ENCODE results near the gene COL26A1.
A peak's percentile ranks its signal among the peaks of the same experiment; 100 is the strongest.

Gene COL26A1

GRCh38 chr7:101373812-101374614 lies 11.3 kb downstream of the COL26A1 start:
- peak; percentile 9 for DNase-seq

DNA sequence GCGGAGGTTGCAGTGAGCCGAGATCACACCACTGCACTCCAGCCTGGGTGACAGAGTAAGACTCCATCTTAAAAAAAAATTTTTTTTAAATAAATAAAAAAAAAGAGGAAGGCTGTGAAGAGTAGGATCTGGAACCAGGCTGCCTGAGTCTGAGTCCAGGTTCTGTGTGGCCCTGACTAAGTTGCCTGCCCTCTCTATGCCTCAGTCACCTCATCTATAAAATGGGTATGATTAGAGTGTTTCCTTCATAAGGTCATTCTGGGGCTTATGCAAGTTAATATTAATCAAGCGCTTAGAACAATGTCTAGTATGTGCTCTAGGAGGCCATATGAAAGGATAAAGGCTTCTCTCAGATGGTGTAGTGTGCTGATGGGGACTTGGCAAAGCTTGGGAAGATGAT lies 12.3 kb downstream of the COL26A1 start:
- DNase-seq, result no peak

GRCh38 chr7:101376601-101377000 lies 13.9 kb downstream of the COL26A1 start:
- DNase-seq, result no peak

GRCh38 chr7:101377189-101377736 lies 14.6 kb downstream of the COL26A1 start:
- no peak for DNase-seq

DNA sequence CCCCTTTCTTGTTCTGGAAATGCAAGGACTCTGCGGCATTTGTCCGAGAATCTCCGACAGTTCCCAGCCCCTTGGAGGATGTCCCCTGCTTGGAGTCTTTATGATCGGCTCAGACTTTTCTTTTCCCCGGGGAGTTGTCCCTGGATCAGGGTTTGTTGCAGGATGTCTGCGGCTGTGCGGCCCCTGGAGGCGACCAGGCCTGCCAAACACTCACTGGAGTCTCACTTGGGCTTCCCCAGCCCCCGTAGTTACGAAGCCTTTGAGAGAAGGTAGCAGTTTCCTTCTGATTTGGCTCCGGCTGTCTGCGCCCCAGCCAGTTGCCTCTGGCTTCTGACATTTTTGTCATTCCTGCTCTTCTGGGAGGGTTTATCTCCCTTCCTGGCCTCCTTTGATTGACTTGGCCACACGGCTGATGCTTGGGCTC lies 16.1 kb downstream of the COL26A1 start:
- no peak for DNase-seq

DNA sequence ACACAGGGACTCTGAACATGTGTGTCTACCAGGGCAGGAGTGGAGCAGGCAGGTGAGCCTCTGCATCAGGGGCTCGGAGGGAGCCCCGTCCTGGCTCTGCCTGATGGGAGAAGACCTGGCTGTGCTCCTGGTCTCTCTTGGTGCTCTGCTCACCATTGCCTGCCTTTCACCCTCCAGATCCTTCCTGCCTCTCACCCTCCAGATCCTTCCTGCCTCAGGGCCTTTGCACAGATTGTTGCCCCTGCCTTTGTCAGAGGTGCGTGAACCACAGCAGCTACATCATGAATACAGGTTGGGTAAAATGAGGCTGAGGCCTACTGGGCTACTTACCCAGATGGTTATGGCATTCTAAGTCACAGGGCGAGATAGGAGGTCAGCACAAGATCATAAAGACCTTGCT lies 16.6 kb downstream of the COL26A1 start:
- DNase-seq, result no peak

- DNase-seq, result no peak
Measured at GRCh38 chr7:101381549-101382111, 19.0 kb downstream of the COL26A1 start.

DNA sequence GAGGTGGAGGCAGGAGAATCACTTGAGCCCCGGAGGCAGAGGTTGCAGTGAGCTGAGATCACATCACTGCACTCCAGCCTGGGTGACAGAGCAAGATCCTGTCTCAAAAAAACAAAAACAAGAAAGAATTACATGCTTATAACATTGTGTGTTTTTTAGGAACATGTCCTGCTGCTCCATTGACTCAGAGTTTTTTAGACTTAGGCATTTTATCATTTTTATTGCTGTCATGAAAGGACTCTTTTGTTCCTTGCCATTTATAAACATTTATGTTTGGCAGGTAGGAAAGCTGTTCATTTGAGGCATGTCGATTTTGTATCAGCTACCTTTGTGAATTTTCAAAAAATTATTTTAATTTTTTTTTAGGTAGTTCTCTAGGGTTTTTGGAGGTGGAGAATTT lies 20.3 kb downstream of the COL26A1 start:
- no peak for DNase-seq

DNA sequence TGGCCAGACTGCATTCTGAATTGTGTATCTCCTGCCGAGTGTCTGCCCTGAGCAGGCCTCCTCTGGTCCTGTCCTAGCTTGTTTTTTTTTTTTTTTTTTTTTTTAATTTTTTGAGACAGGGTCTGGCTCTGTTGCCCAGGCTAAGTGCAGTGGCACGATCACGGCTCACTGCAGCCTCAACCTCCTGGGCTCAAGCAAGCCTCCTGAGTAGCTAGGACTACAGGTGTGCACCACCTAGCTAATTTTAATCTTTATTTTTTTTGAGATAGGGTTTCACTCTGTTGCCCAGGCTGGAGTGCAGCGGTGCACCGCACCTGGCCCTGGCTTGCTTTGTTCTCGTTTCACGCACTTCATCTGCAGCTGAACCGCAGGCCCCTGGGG lies 23.5 kb downstream of the COL26A1 start:
- DNase-seq, result no peak

GRCh38 chr7:101386558-101387231 lies 24.0 kb downstream of the COL26A1 start:
- no peak for DNase-seq

- no peak for DNase-seq
Measured at GRCh38 chr7:101390901-101391301, 28.2 kb downstream of the COL26A1 start.

DNA sequence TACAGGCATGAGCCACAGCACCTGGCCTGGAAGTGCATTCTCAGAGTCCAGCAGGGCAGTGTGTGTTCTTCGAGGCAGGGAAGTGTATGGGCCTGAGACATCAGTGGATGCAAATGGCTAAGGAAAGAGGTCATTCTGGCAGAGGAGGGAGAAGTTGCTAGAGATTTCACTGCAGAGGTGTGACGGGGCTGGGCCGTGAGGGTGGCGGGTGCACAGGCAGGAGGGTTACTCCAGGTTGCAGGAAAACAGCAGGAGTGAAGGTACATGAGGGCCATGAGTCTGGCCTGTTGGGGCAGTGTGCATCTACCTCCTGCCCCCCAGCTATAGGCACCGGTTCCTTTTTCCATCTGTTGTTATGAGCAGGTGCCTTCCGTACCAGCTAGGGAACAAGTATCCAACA lies 29.3 kb downstream of the COL26A1 start:
- DNase-seq, result no peak

- DNase-seq, result no peak
Measured at GRCh38 chr7:101393865-101394264, 31.2 kb downstream of the COL26A1 start.

DNA sequence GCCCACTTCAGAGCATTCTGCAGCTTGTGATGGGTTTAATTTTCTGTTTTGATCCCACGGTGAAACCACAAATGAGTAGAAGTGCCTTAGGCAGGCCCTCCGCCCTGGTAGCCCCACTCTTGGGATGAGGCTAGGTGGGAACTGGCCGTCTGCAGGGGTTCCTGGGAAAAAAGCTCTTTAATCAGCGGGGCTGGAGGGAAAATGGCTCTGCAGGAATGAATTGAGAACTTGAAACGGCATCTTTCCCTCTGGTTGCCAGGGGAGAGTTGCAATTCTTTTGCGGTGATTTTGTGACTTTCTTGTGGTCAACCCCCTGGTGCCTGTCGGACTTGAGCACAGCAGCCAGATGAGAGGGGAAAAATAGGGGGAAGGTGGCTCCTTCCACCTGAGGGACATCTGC lies 32.7 kb downstream of the COL26A1 start:
- no peak for DNase-seq

DNA sequence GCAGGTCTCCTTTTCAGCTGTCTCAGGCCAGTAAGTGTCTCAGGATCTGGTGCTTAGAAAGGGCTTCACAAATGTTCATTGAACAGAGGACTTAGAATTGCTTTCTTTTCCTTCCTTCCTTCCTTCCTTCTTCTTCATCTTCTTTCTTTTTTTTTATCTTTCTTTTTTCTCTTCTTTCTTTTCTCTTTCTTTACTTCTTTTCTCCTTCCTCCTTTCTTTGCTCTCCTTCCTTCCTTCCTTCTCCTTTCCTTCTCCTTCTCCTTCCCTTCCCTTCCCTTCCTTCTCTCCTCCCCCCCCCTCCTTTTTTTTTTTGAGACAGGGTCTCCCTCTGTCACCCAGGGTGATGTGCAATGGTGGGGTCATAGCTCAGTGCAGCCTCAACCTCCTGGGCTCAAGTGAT lies 34.6 kb downstream of the COL26A1 start:
- no peak for DNase-seq

DNA sequence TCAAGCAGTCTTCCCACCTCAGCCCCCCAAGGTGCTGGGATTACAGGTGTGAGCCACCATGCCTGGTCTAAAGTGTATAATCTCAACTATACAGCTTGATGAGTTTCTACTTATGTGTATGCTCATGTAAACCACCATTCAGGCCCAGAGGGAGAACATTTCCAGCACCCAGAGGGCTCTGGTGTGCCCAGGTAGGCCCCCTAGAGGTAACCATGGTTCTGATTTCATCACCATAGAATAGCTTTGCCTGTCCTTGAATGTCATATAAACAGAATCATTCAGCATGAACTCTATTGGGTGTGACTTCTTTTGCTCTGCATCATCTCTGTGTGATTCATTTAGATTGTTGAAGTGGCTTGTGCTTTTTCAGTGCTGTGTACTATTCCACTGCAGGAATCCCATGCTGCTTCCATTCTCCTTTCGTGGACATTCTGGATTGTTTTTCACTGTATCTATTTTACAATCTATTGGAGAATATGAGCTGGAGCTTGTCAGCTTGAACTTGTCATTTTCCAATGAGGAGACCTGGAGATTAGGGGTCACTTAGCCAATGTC lies 35.2 kb downstream of the COL26A1 start:
- no peak for DNase-seq

- no peak for DNase-seq
Measured at GRCh38 chr7:101398396-101399289, 36.0 kb downstream of the COL26A1 start.

- no peak for DNase-seq
Measured at GRCh38 chr7:101399759-101400158, 37.1 kb downstream of the COL26A1 start.

DNA sequence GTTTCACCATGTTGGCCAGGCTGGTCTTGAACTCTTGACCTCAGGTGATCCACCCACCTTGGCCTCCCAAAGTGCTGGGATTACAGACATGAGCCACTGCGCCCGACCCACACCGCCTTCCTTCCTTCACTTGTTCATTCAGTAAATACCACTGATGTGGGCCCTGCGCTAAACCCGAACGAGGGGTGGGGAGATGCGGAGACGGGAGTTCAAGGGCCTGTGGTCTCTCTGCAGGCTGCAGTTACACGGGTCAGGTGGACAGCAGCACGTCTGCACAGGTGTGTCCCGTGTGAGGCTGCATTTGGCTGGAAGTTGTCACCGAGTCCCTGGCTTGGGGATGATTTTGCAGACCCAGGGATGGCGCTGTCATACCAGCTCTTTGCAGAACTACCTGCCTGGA lies 38.1 kb downstream of the COL26A1 start:
- no peak for DNase-seq

GRCh38 chr7:101401390-101402080 lies 38.9 kb downstream of the COL26A1 start:
- no peak for DNase-seq

DNA sequence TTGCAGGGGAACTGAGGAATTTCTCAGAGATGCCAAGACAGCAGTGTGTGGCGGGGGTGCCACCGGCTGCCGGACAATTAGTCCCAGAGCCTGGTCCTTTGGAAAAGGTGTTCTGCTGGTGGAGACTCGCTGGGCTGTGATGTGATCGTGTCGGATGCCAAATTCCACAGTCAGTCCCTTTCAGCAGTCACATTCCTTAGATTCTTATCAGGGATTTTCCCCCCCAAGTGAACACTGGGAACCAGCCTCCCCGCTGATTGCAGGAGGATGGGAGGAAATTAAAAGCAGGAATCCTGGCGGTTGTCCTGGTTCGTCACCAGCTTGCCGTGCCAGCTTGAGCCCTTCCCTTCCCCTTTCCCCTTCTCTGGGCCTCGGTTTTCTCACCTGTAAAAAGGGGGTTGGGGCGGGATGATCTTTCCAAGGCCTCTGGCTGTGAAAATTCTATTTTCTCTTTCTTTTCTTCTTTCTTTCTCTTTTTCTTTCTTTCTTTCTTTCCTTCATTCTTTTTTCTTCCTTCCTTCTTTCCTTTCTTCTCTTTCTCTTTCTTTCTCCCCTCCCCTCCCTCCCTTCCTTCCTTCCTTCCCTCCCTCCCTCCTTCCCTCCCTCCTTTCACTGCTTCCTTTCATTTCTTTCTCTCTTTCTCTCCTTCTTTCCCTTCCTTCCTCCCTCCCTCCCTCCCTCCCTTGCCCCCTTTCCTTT lies 39.6 kb downstream of the COL26A1 start:
- no peak for DNase-seq
